GM06990 (cell line): ENCODE data around the gene FNBP1L.

Experiments
- DNase-seq: peaks from one replicate; pipeline ENCODE4 v3.0.0-alpha.2; 2011; ENCODE audit not compliant: insufficient read length; ENCODE audit errors: extremely low read depth
- H3K27me3 ChIP-seq: replicated peaks from 2 replicates; pipeline ENCODE4 v1.6.0; 2011; ENCODE audit warnings: low read length; ENCODE audit not compliant: control insufficient read depth, insufficient read depth
- H3K36me3 ChIP-seq: 2 replicates; pipeline ENCODE4 v1.5.1; 2011; ENCODE audit warnings: low read length; ENCODE audit not compliant: control insufficient read depth, insufficient read depth
- H3K4me3 ChIP-seq: replicated peaks from 2 replicates; pipeline ENCODE4 v1.5.1; 2011; ENCODE audit warnings: low read depth, mild to moderate bottlenecking, control low read depth, low read length
- TF ChIP-seq, protein P1 (sequence below): IDR thresholded peaks from 2 replicates; pipeline ENCODE4 v1.5.1; 2011; ENCODE audit warnings: low read length, control low read depth, mild to moderate bottlenecking, inconsistent platforms; ENCODE audit not compliant: insufficient read depth, poor library complexity, severe bottlenecking

The FNBP1L gene

DNA sequence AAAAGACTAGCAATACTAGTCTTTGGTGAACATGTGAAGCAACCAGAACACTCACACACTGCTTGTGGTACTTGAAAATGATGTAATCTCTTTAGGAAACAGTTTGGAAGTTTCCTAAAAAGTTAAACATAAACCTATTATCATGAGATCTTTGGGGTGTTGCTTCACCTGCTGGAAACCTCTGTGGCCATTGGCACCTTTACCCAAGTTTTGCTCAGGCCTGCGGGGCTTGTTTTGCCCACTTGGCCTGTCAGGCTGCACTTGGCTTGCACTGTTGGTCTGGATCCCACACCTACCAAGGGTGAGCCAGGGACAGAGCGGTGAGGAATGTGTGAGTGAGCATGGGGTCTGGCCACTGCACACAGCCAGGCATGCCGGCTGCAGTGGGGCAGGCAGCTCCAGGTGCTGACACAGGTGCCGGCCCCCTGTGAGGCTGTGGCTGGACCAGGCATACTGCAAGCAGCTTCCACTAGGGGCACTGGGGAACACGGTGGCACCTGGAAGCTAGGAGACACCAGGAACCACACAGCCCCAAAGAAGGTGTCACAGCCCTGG, 14.4 kb upstream of the FNBP1L start:
- TF ChIP-seq, protein P1, sequence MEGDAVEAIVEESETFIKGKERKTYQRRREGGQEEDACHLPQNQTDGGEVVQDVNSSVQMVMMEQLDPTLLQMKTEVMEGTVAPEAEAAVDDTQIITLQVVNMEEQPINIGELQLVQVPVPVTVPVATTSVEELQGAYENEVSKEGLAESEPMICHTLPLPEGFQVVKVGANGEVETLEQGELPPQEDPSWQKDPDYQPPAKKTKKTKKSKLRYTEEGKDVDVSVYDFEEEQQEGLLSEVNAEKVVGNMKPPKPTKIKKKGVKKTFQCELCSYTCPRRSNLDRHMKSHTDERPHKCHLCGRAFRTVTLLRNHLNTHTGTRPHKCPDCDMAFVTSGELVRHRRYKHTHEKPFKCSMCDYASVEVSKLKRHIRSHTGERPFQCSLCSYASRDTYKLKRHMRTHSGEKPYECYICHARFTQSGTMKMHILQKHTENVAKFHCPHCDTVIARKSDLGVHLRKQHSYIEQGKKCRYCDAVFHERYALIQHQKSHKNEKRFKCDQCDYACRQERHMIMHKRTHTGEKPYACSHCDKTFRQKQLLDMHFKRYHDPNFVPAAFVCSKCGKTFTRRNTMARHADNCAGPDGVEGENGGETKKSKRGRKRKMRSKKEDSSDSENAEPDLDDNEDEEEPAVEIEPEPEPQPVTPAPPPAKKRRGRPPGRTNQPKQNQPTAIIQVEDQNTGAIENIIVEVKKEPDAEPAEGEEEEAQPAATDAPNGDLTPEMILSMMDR: peak; percentile 31
- Histone ChIP-seq H3K4me3 (no peak overlapping the region), H3K27me3 (no peaks in the 10 kb centered on the region; the same call in 1 of the 2 replicates), H3K36me3 (no peaks in the 10 kb centered on the region)
- DNase-seq: no peak

DNA sequence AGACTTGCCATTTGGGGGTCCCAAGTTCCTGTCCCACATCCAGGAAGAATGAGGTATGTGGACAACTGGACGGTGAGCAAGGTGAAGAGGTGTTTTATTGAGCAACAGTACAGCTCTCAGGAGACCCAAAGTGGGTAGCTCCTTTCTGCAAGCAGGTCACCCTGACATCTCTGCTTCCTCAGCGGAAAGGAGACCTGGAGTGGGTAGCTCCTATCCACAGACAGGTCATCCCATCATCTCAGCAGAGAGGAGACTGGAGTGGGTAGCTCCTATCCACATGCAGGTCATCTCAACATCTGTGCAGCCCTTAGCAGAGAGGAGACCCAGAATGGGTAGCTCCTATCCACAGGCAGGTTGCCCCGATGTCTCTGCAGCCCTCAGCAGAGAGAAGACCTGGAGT, 13.8 kb upstream of the FNBP1L start:
- no peaks in the 10 kb centered on the region; the same call in 1 of the 2 replicates for H3K27me3 ChIP-seq
- TF ChIP-seq, protein P1: no peak
- no peaks in the 10 kb centered on the region for H3K36me3 ChIP-seq
- no peak overlapping the region for H3K4me3 ChIP-seq
- DNase-seq: no peak

DNA sequence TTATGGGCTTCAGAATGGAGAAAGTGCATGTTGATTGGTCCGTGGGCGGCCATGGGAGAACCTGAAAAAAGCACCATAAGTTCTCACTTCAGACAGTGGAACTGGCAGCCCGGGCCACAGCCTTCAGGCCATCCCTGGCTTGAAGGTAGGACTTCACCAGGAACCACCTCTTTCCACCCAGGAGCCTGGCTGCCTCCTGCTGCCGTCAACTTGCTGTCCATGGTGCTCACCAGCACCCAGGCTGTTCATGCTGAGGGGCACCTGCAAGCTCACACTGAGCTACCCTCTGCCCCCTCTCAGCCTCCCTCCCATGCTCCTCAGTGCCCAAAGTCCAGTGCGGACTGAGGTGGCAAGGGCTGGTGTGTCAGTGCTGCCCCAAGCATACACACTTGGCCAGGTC, 12.9 kb upstream of the FNBP1L start:
- H3K4me3 ChIP-seq: no peak overlapping the region
- no peaks in the 10 kb centered on the region for H3K36me3 ChIP-seq
- no peak for DNase-seq
- no peaks in the 10 kb centered on the region; the same call in 1 of the 2 replicates for H3K27me3 ChIP-seq
- TF ChIP-seq, protein P1: no peak

DNA sequence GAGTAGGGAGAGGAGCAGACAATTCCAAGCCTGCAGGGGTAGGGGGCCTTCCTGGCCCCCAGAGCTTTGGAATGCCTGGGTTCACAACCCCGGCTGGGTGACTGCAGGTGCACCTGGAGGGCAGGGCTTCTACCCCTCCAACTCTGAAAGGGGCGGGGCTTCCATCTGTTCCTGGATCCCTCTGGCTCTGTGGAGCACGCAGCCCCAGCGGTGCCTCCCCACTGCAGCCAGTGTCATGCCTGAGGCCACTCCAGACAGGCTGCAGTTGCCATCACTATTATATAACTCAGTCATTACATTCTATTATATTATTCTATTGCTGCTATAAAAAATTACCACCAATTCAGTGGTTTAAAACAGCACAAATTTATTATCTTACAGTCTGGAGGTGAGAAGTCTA, 12.5 kb upstream of the FNBP1L start:
- H3K36me3 ChIP-seq: no peaks in the 10 kb centered on the region
- TF ChIP-seq, protein P1: no peak
- DNase-seq: no peak
- no peak overlapping the region for H3K4me3 ChIP-seq
- no peaks in the 10 kb centered on the region; the same call in 1 of the 2 replicates for H3K27me3 ChIP-seq

DNA sequence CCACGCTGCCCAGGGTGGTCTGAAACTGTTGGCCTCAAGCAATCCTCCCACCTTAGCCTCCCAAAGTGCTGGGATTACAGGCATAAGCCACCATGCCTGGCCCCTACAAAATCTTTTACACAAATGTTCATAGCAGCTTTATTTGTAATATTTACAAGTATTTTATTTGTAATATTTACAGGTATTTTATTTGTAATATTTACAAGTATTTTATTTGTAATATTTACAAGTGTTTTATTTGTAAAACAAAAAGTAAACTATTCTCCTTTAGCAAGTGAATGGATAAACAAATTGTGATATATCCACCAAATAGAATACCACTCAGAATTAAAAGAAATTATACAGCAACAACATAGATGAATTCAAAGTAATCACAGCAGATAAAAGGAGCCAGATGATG, 11.4 kb upstream of the FNBP1L start:
- H3K27me3 ChIP-seq: no peaks in the 10 kb centered on the region; the same call in 1 of the 2 replicates
- TF ChIP-seq, protein P1: no peak
- H3K4me3 ChIP-seq: no peak overlapping the region
- no peak for DNase-seq
- no peaks in the 10 kb centered on the region for H3K36me3 ChIP-seq
